ENCODE measurements around the gene WWC1. TPM values are rescaled to one million over a fixed set of nuclear protein-coding genes. Genes with fewer than 3 reads are reported as not detected.
A peak's percentile ranks its signal among the peaks of the same experiment; 100 is the strongest.

Gene WWC1
- total RNA-seq, 1 experiment from 2014 or later: 3.2 TPM

DNA sequence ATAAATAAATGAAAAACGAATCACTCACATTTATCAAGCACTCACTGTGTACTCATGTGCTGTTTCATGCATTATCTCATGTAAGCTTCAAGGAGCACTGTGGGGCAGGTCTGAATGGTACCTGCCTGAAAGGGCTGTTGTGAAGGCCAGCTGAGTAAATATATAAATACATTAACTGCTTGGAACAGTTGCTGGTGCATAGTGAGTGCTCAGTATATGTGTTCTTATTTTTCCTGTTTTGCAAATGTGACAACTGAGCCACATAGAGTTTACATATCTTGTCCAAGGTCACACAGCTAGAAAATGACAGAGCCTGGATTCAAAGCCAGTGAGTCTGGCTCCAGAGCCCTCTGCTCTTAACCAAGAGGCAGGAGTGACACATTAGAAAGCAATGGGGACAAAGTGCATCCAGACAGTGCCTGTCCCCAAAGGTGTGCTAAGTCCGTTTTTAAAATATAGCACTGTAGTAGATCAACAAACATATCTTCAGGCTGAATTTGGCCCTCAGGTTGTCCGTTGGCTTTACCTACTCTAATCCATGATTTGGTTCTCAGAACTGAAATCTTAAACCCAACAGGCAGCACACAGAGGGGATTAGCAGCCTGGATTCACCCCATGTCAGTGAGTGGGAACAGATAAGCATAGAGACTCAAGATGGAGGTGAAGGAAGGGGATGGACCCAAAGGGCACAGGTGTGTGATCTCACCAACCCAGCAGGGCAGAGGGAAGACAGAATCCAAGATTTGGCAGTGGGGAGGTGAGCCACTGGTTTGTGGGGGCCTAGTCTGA is 70.8 kb downstream of the WWC1 start:
- no peak for DNase-seq (ENCODE audit: low spot score)

- peak; percentile 71 for DNase-seq (ENCODE audit: low spot score)
Measured at GRCh38 chr5:168364151-168364661, 72.8 kb downstream of the WWC1 start.

GRCh38 chr5:168364750-168365550 is 73.5 kb downstream of the WWC1 start:
- DNase-seq (ENCODE audit: low spot score): no peak

GRCh38 chr5:168365581-168366081 is 74.2 kb downstream of the WWC1 start:
- DNase-seq (ENCODE audit: low spot score): no peak

- no peak for DNase-seq (ENCODE audit: low spot score)
Measured at GRCh38 chr5:168366116-168366515, 74.7 kb downstream of the WWC1 start.

- DNase-seq (ENCODE audit: low spot score): no peak
Measured at GRCh38 chr5:168368854-168369253, 77.4 kb downstream of the WWC1 start.

GRCh38 chr5:168370831-168371230 is 79.4 kb downstream of the WWC1 start:
- no peak for DNase-seq (ENCODE audit: low spot score)

DNA sequence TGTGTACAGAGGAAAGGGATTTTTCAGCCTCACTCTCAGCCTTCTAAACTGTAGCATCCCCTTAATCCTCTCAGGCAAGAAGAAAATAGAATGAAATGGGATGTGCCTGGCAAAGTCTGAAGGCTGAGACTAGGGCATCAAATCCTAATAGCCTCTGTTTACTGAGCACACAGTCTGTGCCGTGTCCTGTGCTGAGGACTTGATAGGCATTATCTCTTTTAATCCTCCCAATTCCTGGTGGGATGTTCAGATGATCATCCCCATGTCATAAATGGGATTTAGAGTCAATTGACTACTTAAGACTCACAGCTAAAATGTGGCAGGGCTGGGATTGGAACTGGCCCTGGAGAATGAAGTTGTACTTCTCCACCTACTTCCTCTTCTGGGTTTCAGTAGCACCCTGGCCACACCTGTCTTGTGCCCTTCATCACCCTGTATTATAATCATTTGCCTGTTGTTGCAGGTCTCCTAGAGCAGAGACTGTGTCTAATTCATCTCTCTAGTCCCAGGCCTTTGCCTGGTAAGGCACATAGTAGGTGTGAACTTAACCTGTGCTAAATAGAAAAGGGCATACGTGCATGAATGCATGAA is 81.0 kb downstream of the WWC1 start:
- DNase-seq (ENCODE audit: low spot score): no peak

DNA sequence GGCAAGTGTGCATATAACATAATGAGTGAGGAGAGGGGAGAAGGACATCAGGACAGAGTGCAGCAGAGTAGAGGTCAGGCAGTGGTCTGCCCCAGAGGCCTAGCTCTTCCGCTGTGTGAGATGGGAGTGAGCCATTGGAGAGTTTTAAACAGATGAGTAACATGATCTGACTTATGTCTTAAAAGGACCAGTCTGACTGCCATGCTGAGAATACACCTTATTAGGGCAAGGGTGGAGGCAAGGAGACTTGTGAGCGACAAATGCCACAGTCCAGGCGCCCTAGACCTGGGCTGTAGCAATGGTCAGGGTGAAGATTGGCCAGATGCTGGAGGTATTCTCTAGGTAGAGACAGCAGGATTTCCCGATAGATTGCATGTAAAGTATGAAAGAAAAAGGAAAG is 83.1 kb downstream of the WWC1 start:
- DNase-seq (ENCODE audit: low spot score): no peak

- DNase-seq (ENCODE audit: low spot score): no peak
Measured at GRCh38 chr5:168375214-168375613, 83.8 kb downstream of the WWC1 start.

- DNase-seq (ENCODE audit: low spot score): no peak
Measured at GRCh38 chr5:168377525-168377924, 86.1 kb downstream of the WWC1 start.

GRCh38 chr5:168378741-168379140 is 87.3 kb downstream of the WWC1 start:
- no peak for DNase-seq (ENCODE audit: low spot score)

DNA sequence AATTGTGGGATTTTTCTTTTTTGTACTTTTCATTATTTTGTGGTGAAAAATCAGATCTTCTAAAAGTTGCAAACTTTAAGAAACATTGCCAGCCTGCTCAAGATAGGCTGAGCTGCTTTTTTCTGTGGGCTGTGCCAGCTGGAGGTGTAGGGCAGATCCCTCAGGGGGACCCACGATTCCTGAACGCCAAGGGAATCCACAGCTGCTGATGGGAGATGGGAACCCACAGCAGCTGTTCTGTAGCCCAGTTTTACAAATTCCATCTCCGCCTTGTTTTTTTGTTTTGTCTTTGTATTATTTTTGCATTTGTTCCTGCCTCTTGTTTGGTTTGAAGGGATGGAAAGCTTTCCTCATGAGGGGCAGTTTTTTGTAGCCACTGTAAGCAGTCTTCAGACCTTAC is 91.0 kb downstream of the WWC1 start:
- no peak for DNase-seq (ENCODE audit: low spot score)

- DNase-seq (ENCODE audit: low spot score): no peak
Measured at GRCh38 chr5:168390491-168390890, 99.0 kb downstream of the WWC1 start.

- DNase-seq (ENCODE audit: low spot score): no peak
Measured at GRCh38 chr5:168393773-168394172, 102.3 kb downstream of the WWC1 start.

GRCh38 chr5:168400429-168401220 is 109.2 kb downstream of the WWC1 start:
- no peak for DNase-seq (ENCODE audit: low spot score)

DNA sequence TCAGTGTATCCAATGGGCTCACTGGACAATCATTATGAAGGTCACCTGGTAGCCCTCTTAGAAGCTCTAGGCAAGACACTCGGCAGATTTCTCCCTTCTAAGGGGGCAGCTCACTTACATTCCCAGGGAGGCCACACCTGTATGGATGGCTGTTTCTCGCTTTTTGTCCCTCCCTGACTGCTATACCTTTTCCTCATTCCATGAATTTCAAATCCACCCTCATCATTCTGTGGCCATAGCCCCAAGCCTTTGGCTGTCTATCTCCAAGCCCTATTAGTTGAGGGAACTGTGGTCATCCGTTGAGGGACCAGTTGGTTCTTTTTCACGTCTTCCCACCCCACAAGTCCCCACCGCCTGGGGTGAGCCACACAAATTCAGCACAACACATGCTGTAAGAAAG is 109.8 kb downstream of the WWC1 start:
- DNase-seq (ENCODE audit: low spot score): no peak

DNA sequence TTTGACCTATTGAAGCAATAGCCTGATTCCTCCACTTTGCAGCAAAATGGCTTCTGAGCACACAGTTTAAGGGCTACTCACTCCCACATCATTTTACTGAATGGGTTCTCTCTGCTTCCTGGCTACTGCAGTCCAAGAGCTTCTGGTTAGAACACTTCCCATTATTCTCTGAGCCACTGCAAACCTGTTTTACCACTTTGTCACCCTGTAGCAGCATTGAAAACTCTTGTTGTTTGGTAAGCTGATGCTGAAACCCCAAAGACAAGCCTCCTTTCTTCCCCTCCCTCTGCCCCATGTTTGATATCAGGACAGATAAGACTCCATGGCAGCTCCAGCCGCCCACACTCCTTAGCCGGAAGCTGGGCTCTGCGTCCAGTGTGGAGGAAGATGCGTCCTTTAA is 110.4 kb downstream of the WWC1 start:
- no peak for DNase-seq (ENCODE audit: low spot score)

DNA sequence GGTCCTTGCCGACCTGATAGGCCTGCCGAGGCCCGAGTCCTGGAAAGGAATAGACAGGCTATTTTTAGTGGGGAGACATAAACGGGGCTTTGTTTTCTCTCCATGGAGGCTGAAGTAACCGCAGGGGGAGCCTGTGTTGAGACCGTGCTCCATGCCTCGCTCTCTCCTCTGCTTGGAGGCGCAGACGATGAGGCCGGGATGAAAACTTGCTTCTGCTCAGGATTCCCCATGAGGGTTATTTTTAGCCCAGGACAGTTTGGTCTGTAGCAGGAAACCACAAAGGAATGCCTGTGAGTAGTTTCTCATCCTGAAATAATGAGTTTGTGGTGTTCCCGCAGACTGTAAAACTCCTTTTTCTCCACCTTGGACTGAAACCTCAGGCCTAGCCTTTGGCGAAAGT is 112.9 kb downstream of the WWC1 start:
- DNase-seq (ENCODE audit: low spot score): peak; percentile 47

DNA sequence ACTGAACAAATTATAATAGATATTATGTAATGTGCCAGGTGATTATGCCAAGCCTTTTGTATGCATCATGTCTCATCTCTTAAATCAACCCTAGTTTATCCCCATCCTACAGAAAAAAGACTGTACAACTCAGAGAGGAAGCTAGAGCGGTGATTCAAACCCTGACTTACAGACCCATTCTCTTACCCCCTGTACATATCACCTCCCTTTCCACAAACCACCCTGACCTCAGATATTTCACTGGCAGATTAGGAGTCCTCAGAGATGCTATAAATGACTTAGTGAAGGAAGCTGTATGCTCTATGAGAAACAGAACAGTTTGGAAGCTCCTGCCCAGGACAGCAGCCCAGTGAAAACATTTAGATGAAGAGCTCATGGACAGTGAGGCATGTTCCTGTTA is 115.8 kb downstream of the WWC1 start:
- no peak for DNase-seq (ENCODE audit: low spot score)

DNA sequence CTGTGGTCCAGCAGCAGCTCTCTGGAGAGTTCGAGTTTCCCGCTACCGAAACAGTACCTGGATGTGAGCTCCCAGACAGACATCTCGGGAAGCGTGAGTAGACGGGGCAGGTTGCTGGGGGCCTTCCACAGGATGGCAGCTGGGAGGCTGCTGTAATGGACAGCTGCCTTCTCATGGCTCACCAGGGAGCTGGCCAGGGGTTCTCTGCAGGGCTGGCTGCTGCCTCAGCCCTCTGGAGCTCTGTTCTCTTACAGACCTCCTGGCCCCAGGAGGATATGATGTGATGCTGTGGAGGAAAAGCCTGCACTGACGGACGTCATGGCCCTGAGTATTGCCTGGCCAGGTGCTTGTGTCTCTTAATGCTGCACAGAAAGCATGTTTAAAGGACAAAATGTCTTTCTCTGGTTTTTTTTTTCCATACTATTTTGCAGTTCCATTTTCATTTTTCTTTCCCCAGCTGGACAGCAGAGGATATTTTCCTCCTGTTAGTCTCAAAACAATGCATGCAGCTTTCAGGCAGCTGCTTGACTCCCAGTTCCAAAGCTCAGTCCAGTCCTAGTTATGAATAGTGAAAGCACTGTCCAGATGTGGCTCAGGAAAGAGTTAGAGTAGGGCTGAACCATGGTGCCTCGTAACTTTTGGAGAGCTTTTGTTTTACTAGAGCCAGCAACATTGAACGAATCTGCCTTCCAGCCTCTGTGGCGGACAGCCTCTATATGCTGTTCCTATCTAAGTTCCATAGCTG is 117.3 kb downstream of the WWC1 start:
- no peak for DNase-seq (ENCODE audit: low spot score)

Data from H4 (cell line).